DOHH2 (cell line): ENCODE data around the gene XKR8.

Experiments
- H3F3A ChIP-seq: fragments of 200-600 bp; sonication (generic), shearing (Covaris generic); 2 replicates; pipeline ENCODE4 v1.6.0; 2016; ENCODE audit warnings: antibody characterized with exemption, mild to moderate bottlenecking; ENCODE audit not compliant: control insufficient read depth, insufficient read depth
- H3K27ac ChIP-seq: fragments of 200-600 bp; sonication (generic); 2 replicates; pipeline ENCODE4 v1.5.1; 2014; ENCODE audit warnings: low read depth, mild to moderate bottlenecking, low read length, moderate library complexity
- H3K27me3 ChIP-seq: fragments of 200-600 bp; sonication (generic); 2 replicates; pipeline ENCODE4 v1.6.1; 2014; ENCODE audit warnings: mild to moderate bottlenecking, low read length, mixed read lengths; ENCODE audit not compliant: control insufficient read depth
- H3K36me3 ChIP-seq: fragments of 200-600 bp; sonication (generic); 2 replicates; pipeline ENCODE4 v1.6.1; 2014; ENCODE audit warnings: mild to moderate bottlenecking, low read length, moderate library complexity, mixed read lengths; ENCODE audit not compliant: control insufficient read depth
- H3K4me1 ChIP-seq: fragments of 200-600 bp; sonication (generic); 2 replicates; pipeline ENCODE4 v1.6.1; 2014; ENCODE audit warnings: mild to moderate bottlenecking, low read length, mixed read lengths; ENCODE audit not compliant: control insufficient read depth
- H3K4me2 ChIP-seq: fragments of 200-600 bp; sonication (generic); 2 replicates; pipeline ENCODE4 v1.6.0; 2014; ENCODE audit warnings: mild to moderate bottlenecking, low read length, moderate library complexity
- H3K4me3 ChIP-seq: fragments of 200-600 bp; sonication (generic); 2 replicates; pipeline ENCODE4 v1.5.1; 2014; ENCODE audit warnings: mild to moderate bottlenecking, low read length, mixed read lengths
- H3K79me2 ChIP-seq: fragments of 200-600 bp; sonication (generic); 2 replicates; pipeline ENCODE4 v1.6.1; 2014; ENCODE audit warnings: mild to moderate bottlenecking, low read length, mixed read lengths; ENCODE audit not compliant: control insufficient read depth
- H3K9me2 ChIP-seq: fragments of 200-600 bp; sonication (generic); replicated peaks from 2 replicates; pipeline ENCODE4 v1.6.1; 2014; ENCODE audit warnings: mild to moderate bottlenecking, low read length, mixed read lengths; ENCODE audit not compliant: control insufficient read depth
- H3K9me3 ChIP-seq: fragments of 200-600 bp; sonication (generic); 2 replicates; pipeline ENCODE4 v1.6.1; 2014; ENCODE audit warnings: antibody characterized with exemption, low read length, mixed read lengths; ENCODE audit not compliant: control insufficient read depth, insufficient read depth
- H4K20me1 ChIP-seq: fragments of 200-600 bp; sonication (generic); 2 replicates; pipeline ENCODE4 v1.6.0; 2014; ENCODE audit warnings: low read depth, mild to moderate bottlenecking, antibody characterized with exemption, low read length, moderate library complexity; ENCODE audit not compliant: control insufficient read depth, insufficient read depth
- CTCF ChIP-seq: fragments of 200-600 bp; sonication (generic); IDR thresholded peaks from one replicate; pipeline ENCODE4 v1.5.1; 2014; ENCODE audit warnings: antibody characterized with exemption, mild to moderate bottlenecking, low read depth, low read length; ENCODE audit not compliant: poor library complexity, severe bottlenecking
- EZH2phosphoT487 ChIP-seq: fragments of 200-600 bp; sonication (generic); IDR thresholded peaks from 2 replicates; pipeline ENCODE4 v1.6.1; 2017; ENCODE audit warnings: borderline replicate concordance, mild to moderate bottlenecking, antibody characterized with exemption, low read length, moderate library complexity, mixed read lengths

XKR8 gene

GRCh38 chr1:27936370-27936769, 23.4 kb upstream of the XKR8 start:
- TF ChIP-seq EZH2phosphoT487 (no peak), CTCF (no peak)
- no peak overlapping the region for H3K27ac ChIP-seq
- H3K9me2 ChIP-seq = no peaks in the 10 kb centered on the region
- H3K4me1 ChIP-seq = peaks cover 22% of the 10 kb centered on the region
- H3K4me2 ChIP-seq = no peak overlapping the region
- H3K36me3 ChIP-seq = no peaks in the 10 kb centered on the region
- H3K79me2 ChIP-seq = no peaks in the 10 kb centered on the region
- no peak overlapping the region for H3K4me3 ChIP-seq
- H3F3A ChIP-seq = no peaks in the 10 kb centered on the region
- H3K9me3 ChIP-seq = no peaks in the 10 kb centered on the region
- no peaks in the 10 kb centered on the region for H4K20me1 ChIP-seq
- peaks cover 16% of the 10 kb centered on the region for H3K27me3 ChIP-seq

GRCh38 chr1:27937524-27937836, 22.3 kb upstream of the XKR8 start:
- Histone ChIP-seq H3K79me2 (no peaks in the 10 kb centered on the region), H3K9me2 (no peaks in the 10 kb centered on the region), H4K20me1 (no peaks in the 10 kb centered on the region), H3K27ac (no peak overlapping the region), H3K4me1 (peaks cover 14% of the 10 kb centered on the region), H3K36me3 (no peaks in the 10 kb centered on the region), H3K4me3 (no peak overlapping the region), H3K9me3 (no peaks in the 10 kb centered on the region), H3F3A (no peaks in the 10 kb centered on the region), H3K27me3 (peaks cover 16% of the 10 kb centered on the region), H3K4me2 (no peak overlapping the region)
- no peak for TF ChIP-seq EZH2phosphoT487
- TF ChIP-seq CTCF = no peak

- Histone ChIP-seq H3K9me3 (no peaks in the 10 kb centered on the region), H3K4me2 (no peak overlapping the region), H3K4me3 (no peak overlapping the region), H3K9me2 (no peaks in the 10 kb centered on the region), H3F3A (no peaks in the 10 kb centered on the region), H4K20me1 (no peaks in the 10 kb centered on the region), H3K36me3 (no peaks in the 10 kb centered on the region), H3K79me2 (no peaks in the 10 kb centered on the region), H3K27ac (no peak overlapping the region), H3K27me3 (peaks cover 16% of the 10 kb centered on the region), H3K4me1 (peaks cover 12% of the 10 kb centered on the region)
- TF ChIP-seq EZH2phosphoT487 (no peak), CTCF (no peak)
These were observed 21.3 kb upstream of the XKR8 start for GRCh38 chr1:27938488-27938887.

- Histone ChIP-seq H3K27ac (no peak overlapping the region), H3K4me3 (no peak overlapping the region), H3K9me2 (no peaks in the 10 kb centered on the region), H3K27me3 (peaks cover 9% of the 10 kb centered on the region), H3F3A (no peaks in the 10 kb centered on the region), H3K36me3 (no peaks in the 10 kb centered on the region), H3K4me2 (no peak overlapping the region), H3K79me2 (no peaks in the 10 kb centered on the region), H4K20me1 (no peaks in the 10 kb centered on the region), H3K9me3 (no peaks in the 10 kb centered on the region), H3K4me1 (peaks cover 4% of the 10 kb centered on the region)
- TF ChIP-seq CTCF = peak; percentile 79
- no peak for TF ChIP-seq EZH2phosphoT487
These were observed 19.5 kb upstream of the XKR8 start for GRCh38 chr1:27940297-27940696.
